Measurements from ENCODE around the gene CASZ1.

The CASZ1 gene

DNA sequence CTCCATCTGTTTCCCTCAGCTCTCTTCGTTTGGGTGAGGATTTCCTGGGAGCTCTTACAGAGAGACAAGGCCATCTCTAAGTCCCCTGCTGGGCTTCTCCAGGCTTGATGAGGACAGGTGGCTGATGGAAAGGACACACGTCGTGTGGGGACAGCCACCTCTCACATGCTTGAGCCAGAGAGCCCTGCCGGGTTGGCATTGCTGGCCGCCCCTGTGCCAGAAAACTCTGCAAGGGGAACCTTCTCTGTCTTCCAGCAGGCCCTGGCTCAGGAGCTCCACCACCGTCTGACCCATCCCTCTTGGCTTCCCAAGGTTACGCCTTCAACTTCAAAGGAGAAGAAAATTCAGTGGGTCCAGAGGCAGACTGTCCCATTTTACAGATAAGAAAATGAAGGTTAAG, 82.8 kb downstream of the CASZ1 start:
- FAIRE-seq (no peak), DNase-seq (ENCODE audit: insufficient read length, low spot score) (no peak)

DNA sequence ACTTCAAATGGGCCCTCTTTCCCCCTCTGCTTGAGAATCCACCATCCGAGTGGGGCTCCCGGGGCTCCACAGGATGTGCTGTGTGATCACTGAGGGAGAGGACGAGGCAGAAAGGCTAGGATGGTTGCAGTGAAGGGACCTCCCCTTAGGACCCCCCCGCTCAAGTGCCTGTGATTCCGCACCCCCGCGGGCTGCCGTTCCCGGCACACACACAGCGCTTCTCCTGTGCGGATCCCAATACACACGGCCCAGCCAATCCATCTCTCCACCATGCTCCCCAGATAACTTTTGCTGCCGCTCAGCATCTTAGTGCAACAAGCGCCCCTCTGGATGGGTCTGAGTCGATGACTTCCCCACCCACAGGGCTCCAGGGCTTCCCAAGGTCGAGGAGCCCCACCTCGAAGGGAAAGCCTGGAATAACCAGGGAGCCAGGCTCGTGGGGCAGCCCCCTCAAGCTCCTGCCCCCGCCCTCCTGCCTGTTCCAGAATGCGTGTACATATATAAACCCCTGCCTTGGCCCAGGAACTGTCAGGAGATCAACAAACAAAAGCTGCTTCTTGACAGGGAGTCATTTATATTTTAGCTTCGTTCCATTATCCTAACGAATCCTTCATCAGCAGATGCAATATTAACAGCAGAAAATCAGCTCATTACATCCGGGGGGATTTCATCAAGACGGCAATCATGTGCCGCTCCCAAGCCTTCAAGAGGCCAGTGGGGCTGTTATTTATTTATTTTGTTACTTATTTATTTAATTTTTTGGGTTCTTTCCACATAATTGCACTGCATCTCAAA, 83.7 kb downstream of the CASZ1 start:
- no peak for FAIRE-seq

DNA sequence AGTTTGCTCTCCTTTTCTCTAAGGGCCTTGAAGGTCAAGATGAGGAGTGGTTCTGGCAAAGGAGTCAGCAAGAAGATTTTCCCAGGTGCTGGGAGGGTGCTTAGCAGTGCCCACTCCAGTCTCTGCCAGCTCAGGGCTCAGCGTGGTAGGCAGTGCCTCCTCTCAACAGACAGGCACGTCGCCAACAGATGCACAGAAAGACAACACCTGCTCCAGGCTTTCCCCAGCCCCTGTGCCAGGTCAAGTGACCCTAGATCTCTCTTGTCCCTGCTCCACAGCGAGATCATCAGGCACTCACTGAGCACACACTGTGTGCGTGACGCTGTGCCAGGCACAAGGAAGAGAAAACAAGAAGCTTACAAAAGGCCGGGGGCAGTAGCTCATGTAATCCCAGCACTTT, 86.0 kb downstream of the CASZ1 start:
- FAIRE-seq (no peak), DNase-seq (ENCODE audit: insufficient read length, low spot score) (no peak)

More for the DNA sequence above, 83.7 kb downstream of the CASZ1 start:
- DNase-seq (ENCODE audit: insufficient read length, low spot score): no peak

DNA sequence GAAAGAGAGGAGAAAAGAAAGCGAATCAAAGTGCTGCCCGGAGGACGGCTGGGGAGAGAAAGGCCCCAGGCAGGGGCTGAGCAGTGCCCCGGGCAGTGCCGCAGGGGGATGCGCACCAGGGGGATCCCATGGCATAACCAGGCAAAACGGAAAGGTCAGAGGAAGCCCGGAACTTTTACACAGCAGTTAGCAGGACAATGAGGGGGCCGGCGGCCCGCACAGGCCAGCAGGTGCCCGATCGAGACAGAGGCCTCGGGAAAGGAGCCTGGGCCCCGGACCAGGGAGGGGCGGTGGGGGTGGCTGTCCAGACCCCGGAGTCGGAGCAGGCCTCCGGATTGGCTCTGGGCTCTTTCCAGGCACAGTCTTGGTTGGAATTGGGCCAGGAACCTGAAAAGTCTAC, 86.8 kb downstream of the CASZ1 start:
- FAIRE-seq (no peak), DNase-seq (ENCODE audit: insufficient read length, low spot score) (no peak)

DNA sequence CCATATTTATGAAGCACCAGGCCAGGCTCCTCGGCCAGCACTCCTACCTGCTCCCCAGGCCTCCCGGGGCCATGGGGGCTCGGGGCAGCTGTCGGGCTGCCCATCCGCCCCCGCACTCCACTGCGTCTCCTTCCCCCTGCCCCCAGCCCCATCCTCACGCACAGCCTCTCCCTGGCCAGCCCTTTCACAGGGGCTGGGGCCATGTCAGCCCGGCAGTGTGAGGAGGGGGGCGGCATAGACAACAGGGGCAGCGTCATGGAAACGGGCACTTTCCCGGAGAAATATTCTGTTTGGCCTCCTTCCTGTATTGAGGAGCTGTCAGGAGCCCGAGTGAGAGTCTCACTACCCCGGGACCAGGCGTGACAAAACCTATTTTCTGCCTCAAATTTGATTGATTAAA, 87.3 kb downstream of the CASZ1 start:
- DNase-seq (ENCODE audit: insufficient read length, low spot score) (no peak), FAIRE-seq (no peak)

DNA sequence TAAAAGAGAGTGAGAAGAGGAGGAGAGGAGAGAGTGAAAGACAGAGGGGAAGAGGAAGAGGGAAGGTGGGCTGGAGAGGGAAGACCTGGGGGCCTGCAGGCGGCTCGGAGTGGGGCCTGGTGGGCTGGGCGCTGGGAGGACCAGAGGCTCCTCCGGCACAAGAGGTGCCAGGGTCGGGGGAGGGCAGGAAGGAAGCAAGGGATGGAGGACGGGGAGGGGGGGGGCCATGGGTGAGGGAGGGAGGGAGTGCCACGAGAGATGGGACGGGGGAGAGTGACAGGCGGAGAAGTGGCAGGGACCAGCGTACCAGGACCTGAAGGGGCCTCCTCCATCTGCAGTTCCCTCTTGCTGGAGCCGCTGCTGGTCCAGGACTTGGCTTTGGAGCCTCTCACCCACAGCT, 87.7 kb downstream of the CASZ1 start:
- DNase-seq (ENCODE audit: insufficient read length, low spot score): no peak
- no peak for FAIRE-seq

DNA sequence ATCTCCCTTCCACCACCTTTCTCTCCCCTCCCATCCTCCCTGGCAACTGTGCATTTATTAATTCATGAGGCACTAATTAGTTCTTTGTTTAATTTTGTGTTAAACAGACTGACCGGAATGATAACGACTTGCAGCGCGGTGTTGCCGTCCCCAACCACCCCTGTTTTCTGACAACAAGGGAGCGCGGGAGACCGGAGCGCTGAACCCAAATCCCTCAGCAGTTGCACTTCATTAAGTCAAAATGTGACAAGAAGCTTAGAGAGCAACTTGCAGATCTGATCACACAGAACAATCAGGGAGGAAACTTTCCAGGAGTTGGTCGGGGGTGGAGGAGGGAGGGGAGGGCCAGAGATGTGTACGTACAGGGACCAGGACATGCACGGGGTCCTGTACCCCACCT, 89.2 kb downstream of the CASZ1 start:
- DNase-seq (ENCODE audit: insufficient read length, low spot score) (no peak), FAIRE-seq (no peak)

DNA sequence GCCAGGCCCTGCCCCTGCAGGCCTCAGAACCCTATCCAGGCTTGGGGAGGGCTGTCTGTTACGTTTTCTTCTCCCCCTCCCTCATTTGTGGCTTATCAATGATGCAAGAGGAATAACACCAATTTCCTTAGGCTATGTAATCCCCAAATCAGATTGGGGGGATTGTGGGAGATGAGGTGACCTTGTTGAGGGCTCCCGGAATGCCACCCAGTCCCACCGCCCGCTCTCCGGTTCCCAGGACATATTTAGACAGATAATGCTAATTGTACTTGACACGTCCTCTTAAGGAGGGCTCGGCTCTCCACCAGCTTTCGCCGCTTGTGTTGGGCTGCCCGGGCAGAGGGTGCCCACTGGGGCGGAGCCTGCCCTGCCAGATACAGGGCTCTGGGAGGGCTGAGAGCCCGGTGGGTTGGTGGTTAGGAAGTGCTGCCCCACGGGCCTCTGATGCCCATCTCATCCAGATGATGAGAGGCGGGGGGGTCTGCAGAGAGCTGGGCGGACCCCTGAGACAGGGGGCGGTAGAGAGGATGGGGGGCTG, 90.0 kb downstream of the CASZ1 start:
- no peak for DNase-seq (ENCODE audit: insufficient read length, low spot score)
- FAIRE-seq: no peak

DNA sequence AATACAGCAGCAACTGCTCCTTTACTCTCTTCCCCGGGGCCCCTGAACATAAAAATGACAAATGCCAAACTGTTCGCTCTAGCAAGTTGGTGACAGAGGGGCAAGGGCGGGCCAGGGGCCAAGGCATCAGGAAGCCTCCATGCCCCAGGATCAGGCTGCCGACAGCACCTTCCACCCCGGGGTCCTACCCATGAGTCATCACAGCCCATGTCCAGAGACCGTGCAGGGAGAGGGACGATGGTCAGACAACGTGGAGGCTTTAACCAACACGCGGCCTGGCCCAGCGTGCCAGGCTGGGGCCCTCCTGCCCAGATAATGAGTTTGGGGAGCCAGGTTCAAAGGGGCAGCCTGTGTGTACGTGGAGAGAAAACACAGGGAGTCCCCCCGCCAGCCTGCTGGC, 90.5 kb downstream of the CASZ1 start:
- FAIRE-seq (no peak), DNase-seq (ENCODE audit: insufficient read length, low spot score) (no peak)

DNA sequence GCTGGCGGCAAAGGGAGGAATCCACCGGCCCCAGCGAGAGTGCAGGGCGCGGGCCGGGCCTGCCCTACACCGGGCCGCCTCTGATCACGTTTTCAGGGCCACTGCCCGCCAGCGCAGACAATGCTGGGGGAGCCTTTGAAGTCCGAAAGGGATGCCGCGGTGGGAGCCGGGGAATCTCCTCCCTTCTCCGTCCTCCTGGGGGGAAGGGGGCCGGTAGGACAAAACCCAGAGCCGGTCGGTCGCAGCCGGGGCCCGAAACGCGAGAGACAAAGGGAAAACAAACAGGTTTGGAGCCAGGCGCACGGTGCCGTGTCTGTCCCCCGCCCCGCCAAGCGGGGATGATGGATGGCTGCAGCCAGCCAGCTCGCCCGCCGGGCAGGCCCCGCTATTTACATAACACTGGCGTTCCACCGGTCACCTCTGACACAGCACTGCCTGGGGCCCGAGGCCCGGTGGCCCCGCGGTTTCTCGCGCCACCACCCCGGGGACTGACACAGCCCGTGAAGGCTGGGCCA, 92.0 kb downstream of the CASZ1 start:
- DNase-seq (ENCODE audit: insufficient read length, low spot score) (no peak), FAIRE-seq (no peak)

DNA sequence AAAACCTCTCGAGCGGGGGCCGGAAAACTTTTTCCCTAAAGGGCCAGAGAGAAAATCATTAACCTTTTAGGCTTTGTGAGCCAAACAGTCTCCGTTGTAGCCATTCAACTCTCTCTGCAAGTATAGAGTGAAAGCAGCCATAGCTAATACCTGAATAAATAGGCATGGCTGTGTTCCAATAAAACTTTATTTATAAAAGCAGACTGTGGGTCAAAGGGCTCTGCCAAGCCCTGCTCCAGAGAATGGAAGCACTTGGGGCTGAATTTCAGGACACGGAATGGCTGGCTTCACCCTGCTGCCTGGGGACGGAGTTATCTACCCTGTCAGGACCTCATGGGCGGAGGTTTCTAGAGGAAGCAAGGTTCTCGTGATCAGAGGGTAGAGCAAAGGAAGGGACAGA, 92.7 kb downstream of the CASZ1 start:
- DNase-seq (ENCODE audit: insufficient read length, low spot score): no peak
- no peak for FAIRE-seq

DNA sequence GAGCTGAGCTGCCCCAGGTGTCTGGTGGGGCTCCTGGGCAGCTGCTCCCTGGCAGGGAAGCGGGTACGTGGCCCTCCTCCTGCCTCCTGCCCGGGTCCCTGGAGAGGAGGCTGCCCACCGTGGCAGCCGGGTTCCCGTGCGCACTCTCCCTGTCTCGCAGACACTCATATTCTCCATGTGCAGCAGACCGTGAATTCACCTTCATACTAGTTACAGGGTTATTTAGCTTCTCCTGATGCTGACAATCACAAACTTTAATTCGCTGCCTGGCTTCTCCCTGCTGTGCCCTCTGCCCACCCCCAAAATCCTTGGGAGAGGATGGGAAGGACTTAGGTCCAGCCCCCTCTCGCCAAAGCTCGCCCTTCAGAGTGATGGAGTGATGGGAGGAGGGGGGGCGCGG, 95.3 kb downstream of the CASZ1 start:
- DNase-seq (ENCODE audit: insufficient read length, low spot score): no peak
- no peak for FAIRE-seq

DNA sequence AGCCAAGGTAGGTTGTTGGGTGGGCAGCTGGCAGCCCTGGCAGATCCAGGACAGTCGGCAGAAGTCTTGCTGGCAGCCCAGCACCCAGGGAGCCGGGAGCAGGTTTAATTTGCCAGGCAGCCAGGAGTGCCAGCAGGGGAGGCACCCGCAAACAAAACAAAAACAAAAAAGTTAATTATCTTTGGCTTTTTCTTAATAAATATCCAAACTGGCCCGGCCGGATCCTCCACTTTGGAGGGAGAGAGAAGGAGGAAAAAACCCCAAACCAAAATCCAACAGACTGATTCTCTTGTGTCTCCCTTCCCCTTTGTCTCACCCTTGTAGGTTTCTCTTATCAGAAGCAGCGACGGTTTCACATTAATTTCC, 97.0 kb downstream of the CASZ1 start:
- FAIRE-seq (no peak), DNase-seq (ENCODE audit: insufficient read length, low spot score) (no peak)

DNA sequence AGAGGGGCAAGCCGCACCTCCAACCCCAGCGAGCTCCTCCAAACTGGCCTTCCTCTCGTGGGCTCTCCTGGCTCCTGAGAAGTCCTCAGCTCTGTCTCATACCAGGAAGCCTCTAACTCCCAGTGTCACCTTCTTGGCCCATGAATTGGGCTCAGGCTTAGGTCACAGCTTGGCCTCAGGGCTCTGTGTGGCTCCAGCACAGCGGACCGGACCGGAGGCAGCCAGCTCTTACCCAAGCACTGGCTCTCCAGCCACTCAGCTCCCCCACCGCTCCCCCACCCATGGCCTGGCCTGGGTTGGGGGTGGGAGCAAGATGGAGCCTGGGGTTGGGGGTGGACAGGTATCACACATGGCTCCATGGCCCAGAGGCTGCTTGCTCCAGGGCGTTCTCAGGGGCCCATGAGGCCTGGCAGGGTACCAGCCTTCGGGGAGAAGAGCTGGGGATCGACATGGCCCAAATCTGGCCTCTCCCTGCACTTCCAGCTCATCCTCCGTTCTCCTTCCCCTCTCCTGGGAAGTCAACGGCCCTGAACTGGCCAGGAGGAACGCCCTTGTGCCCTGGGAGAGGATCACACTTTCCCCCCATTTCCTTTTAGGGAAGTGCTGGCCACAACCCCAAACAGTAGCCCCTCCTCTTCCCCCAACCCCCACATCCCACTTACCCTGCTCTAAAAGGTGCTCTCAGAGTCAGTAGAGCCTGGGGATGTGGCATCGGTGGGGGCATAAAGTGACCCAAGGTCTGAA, 97.5 kb downstream of the CASZ1 start:
- FAIRE-seq: no peak
- DNase-seq (ENCODE audit: insufficient read length, low spot score): no peak

DNA sequence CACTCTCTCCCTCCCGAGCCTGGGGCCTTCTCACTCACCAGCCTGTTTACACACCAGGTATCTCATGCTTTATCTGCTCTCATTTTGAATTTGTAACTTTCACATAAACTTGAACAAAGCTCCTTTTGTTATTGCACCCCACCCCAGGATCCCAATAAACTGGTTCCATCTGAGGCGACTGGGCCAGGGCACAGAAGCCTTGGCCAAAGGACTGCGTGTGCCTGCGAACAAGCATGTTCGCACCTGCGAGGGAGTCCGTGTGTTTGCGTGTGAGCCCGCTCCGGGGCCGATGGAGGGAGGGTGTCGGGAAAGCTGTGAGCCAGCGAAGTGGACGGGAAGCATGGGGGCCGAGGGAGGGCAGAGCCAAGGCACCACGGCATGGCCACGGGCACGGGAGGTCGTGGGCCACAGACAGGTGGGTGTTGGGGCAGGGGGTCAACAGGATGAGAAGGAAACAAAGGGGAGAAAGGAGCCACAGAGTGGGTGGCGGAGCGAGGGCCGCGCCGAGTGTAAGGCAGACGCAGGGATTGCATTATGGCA, 98.8 kb downstream of the CASZ1 start:
- FAIRE-seq: no peak
- no peak for DNase-seq (ENCODE audit: insufficient read length, low spot score)

DNA sequence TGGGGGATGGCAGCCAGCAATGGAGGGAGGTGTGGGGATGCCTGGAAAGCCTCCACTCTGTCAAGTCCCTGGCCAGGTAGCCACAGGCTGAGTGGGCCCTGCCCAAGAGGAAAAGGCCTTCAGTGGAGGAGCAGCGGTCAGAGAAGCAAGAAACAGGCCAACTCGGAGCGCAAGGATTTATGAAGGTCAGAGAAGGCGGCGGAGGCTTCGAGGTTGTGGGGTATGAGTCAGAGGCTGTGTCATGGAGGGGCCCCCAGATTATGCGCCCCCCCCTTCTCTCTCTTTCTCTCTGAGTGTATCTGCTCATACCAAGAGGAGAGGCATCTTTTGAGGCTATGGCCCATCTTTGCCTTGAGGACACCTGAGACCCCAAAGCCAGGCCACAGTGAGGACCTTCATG, 99.5 kb downstream of the CASZ1 start:
- FAIRE-seq (no peak), DNase-seq (ENCODE audit: insufficient read length, low spot score) (peak; percentile 32)

DNA sequence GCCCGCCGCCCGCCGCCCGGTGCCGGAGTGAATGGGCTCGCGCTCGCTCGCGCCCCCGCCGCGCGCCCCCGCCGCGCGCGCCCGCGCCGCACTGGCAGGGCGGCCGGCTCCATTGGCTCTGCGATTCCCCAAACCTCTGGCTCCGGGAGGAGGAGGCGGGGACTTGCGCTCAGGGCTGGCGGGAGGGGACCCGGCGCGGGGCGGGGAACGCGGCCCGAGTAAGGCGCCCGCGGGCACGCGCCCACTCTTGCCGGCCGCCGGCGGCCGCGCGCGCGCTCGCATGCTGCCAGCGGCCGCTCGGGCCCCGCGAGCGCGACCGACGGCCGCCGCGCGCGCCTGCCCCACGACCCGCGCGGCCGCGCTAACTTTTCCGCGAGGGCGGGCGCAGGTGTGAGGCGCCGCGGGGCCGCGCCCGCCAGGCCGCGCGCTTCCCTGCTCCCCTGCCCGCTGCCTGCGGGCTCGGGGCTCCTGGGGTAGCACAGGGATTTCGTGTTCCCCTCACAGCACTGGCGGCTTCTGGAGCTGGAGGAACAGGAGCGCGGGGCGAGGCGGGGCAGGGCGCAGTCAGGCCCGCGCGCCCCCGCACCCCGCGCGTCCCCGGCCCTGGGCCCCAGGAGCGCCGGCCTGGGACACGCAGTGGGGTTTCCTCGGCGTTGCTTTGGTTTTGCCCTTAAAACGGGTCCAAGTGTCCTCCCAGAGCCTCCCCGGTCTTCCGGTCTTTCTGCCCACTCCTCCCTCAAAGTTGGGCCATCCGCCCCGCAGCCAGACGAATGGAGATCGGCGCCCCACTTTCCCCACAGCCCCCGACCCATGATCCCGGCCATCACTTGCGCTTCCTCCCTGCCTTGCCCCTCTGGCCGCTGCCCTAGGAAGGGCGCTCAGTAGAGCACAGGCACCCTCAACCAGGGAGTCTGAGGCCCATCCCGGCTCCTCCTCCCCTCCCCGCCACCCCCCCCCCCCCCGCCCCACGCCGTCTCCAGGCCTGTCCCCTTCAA, 101.5 kb downstream of the CASZ1 start:
- peak; percentile 83 for DNase-seq (ENCODE audit: insufficient read length, low spot score)
- FAIRE-seq: peak; percentile 51

DNA sequence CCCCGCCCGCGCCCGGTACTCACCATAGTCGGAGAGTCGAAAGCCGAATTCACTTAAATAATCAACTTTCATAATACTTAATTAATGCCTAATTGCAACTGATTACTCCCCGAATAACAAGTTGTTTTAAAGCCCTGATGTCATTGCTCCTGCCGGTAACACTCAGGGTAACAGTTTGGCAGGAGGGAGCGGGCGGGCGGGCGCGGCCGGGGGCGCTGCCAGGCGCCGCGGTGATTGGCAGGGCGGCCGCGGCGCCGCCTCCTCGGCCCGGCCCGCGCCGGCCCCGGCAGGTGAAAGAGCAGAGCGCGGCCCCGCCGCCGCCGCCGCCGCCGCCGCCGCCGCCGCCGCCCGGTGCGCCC, 102.2 kb downstream of the CASZ1 start:
- no peak for FAIRE-seq
- DNase-seq (ENCODE audit: insufficient read length, low spot score): peak; percentile 54

DNA sequence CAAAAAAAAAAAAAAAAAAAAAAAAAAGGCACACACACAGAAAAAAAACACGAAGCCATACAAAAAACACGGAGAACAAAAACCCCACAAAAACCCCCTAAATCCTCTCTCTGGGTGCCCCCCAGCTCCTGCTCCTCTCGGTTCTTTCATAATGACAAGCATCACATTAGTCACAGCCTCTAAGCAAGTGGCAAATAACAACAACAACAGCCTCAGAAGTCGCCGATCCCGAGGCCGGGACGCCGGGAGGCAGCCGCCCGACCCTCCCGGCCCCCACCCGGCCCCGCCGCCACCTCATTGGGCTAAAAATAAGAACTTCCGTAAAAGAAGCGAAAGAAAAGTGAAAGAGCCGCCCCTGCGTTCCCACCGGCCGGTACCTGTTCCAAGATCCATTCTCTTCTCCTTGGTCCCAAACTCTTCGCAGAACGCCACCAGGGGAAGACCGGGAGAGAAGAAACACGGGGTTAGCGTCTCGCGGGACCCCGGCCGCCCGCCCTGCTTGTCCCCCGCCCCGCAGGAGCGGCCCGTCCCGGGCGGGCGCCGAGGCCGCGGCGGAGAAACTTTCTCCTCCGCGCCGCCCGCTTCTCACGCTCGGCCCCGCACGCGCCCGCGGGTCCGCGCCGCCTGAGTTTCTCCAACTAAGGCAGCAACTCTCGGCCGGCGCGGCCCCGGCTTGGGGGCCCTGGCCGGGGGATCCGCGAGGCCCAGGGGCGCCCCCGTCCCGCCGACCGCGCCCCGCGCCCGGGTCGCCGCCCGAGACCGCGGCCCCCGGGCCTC, 102.8 kb downstream of the CASZ1 start:
- peak; percentile 24 for DNase-seq (ENCODE audit: insufficient read length, low spot score)
- no peak for FAIRE-seq

DNA sequence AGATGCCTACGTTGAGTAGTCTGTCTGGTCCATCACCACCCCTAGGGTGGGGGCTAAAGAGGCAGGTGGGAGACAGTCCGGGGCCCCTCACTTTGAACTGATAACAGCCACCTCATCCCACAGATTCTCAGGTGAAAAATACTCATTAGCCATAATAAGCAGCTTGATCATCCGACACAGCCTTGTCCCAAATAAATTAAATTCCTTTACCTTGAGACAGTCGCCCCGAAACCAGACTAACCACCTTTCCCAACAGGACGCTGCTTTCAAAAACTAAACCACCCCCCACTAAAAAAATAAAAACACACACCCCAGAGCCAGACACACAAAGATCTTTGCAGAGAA, 103.3 kb downstream of the CASZ1 start:
- FAIRE-seq (no peak), DNase-seq (ENCODE audit: insufficient read length, low spot score) (no peak)

Measured in HTR-8/SVneo (cell line).